Right kidney (tissue), 9 donors: ENCODE measurements around the gene DDX47.

Experiments used
- DNase-seq: peaks from one replicate; pipeline ENCODE4 v3.0.0-alpha.2; 2016
- long read RNA-seq, 8 donors: transcript quantifications; one replicate each; lab custom pipeline, GENCODE V29; 2026

The DDX47 gene
- long read RNA-seq, donor 1, transcript DDX47-202 (12 exons, 1,817 nt), result major isoform, 25 of 47 reads
- long read RNA-seq, donor 1, partial matches to known transcripts, result 19 of 47 reads
- long read RNA-seq, donor 1, other reads (novel, unspliced or antisense), result 0 of 47 reads
- long read RNA-seq, donor 2, transcript DDX47-202 (12 exons, 1,817 nt), result major isoform, 17 of 18 reads
- long read RNA-seq, donor 2, partial matches to known transcripts, result 0 of 18 reads
- long read RNA-seq, donor 2, other reads (novel, unspliced or antisense), result 0 of 18 reads
- long read RNA-seq, donor 3, transcript DDX47-202 (12 exons, 1,817 nt), result major isoform, 10 of 10 reads
- long read RNA-seq, donor 3, partial matches to known transcripts, result 0 of 10 reads
- long read RNA-seq, donor 3, other reads (novel, unspliced or antisense), result 0 of 10 reads
- long read RNA-seq, donor 4, transcript DDX47-202 (12 exons, 1,817 nt), result major isoform, 18 of 33 reads
- long read RNA-seq, donor 4, partial matches to known transcripts, result 15 of 33 reads
- long read RNA-seq, donor 4, other reads (novel, unspliced or antisense), result 0 of 33 reads
- long read RNA-seq, donor 5, transcript DDX47-202 (12 exons, 1,817 nt), result major isoform, 19 of 24 reads
- long read RNA-seq, donor 5, partial matches to known transcripts, result 5 of 24 reads
- long read RNA-seq, donor 5, other reads (novel, unspliced or antisense), result 0 of 24 reads
- long read RNA-seq, donor 6, transcript DDX47-202 (12 exons, 1,817 nt), result major isoform, 9 of 27 reads
- long read RNA-seq, donor 6, partial matches to known transcripts, result 16 of 27 reads
- long read RNA-seq, donor 6, other reads (novel, unspliced or antisense), result 0 of 27 reads
- long read RNA-seq, donor 7, transcript DDX47-202 (12 exons, 1,817 nt), result major isoform, 36 of 38 reads
- long read RNA-seq, donor 7, partial matches to known transcripts, result 0 of 38 reads
- long read RNA-seq, donor 7, other reads (novel, unspliced or antisense), result 0 of 38 reads
- long read RNA-seq, donor 8, transcript DDX47-202 (12 exons, 1,817 nt), result major isoform, 20 of 23 reads
- long read RNA-seq, donor 8, partial matches to known transcripts, result 0 of 23 reads
- long read RNA-seq, donor 8, other reads (novel, unspliced or antisense), result 0 of 23 reads

- peak; percentile 83 for DNase-seq
Measured at GRCh38 chr12:12813120-12814101, at the start of gene DDX47. TSS of gene DDX47 (plus strand) at chr12:12813346. CDS start at chr12:12813368, 22 bp downstream.

- DNase-seq, result no peak
Measured at GRCh38 chr12:12764824-12765223, 48.3 kb upstream of the DDX47 start.

GRCh38 chr12:12770262-12770661, 42.9 kb upstream of the DDX47 start:
- no peak for DNase-seq

- no peak for DNase-seq
Measured at GRCh38 chr12:12774791-12775190, 38.4 kb upstream of the DDX47 start.

GRCh38 chr12:12776261-12776660, 36.9 kb upstream of the DDX47 start:
- no peak for DNase-seq

- no peak for DNase-seq
Measured at GRCh38 chr12:12777092-12777491, 36.1 kb upstream of the DDX47 start.

DNA sequence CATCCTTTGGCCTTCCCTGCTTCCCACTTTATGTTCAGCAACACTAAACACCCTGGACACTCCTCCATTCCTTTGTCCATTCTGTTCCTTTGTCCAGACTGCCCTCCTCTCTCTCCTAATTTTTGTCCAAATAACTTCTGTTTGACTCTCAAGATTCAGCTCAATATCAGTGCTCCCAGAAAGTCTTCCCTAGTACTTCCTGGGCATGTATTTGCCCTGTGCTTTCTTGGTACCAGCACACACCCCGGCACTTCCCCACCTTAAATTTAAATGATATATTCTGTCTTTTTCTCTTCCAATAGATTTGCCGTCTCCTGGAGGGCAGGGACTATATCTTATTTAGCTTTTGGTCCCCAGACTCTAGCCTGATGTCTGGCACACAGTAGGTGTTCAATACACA, 34.1 kb upstream of the DDX47 start:
- no peak for DNase-seq

GRCh38 chr12:12779529-12779928, 33.6 kb upstream of the DDX47 start:
- no peak for DNase-seq

DNA sequence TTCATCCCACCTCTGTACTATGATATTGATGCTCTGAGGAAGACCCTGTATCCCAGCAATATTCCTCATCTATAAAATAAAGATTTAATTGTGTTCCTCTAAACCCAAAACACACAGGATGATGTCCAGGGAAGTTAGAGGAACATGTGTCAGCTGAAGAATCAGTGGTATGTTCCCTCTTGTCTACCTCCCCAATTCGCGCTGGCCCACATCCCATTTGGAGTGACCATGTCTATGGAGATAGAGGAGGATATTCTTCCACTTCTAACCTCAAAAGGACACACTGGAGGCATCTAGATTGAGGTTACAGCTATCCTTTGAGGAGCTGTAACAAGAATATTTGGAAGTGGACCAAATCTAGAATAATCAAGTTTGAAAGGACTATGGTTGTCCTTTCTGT, 29.0 kb upstream of the DDX47 start:
- no peak for DNase-seq

GRCh38 chr12:12784911-12785814, 28.0 kb upstream of the DDX47 start, which contains the start of gene APOLD1:
TSS of gene APOLD1 (plus strand) at chr12:12785659. CDS start at chr12:12785692, 33 bp downstream.
- DNase-seq, result no peak

DNA sequence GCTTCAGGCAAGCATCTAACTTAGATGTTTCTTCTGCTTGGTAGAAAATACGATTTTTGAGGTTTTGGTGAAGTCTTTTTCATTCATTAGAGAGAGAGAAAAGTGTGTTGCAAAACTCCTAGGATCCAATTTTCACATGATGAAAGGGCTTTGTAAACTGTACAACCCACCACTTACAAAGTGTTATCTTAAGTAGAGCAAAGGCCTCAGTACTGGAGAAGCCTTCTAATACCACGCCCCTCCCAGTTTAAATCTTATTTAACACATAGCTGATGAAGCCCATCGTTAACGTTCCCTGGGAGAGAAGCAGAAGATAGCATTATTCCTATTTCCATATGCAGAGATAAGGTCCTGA, 26.8 kb upstream of the DDX47 start:
- no peak for DNase-seq

DNA sequence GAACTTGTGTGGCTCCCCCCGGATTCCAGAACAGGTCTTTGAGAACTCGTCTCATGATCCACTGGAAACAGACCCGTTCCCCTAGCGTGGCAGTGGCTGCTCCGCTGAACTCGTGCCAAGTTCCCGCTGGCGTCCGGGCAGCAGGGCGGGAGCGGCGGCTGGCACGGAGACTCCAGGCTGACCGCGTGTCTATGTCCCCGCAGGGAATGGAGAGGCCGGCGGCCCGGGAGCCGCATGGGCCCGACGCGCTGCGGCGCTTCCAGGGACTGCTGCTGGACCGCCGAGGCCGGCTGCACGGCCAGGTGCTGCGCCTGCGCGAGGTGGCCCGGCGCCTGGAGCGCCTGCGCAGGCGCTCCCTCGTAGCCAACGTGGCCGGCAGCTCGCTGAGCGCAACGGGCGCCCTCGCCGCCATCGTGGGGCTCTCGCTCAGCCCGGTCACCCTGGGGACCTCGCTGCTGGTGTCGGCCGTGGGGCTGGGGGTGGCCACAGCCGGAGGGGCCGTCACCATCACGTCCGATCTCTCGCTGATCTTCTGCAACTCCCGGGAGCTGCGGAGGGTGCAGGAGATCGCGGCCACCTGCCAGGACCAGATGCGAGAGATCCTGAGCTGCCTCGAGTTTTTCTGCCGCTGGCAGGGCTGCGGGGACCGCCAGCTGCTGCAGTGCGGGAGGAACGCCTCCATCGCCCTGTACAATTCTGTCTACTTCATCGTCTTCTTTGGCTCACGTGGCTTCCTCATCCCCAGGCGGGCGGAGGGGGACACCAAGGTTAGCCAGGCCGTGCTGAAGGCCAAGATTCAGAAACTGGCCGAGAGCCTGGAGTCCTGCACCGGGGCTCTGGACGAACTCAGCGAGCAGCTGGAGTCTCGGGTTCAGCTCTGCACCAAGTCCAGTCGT, 26.2 kb upstream of the DDX47 start:
- DNase-seq, result peak; percentile 96

GRCh38 chr12:12788131-12788530, 25.0 kb upstream of the DDX47 start:
- DNase-seq, result no peak

GRCh38 chr12:12788675-12789368, 24.3 kb upstream of the DDX47 start:
- DNase-seq, result peak; percentile 51

GRCh38 chr12:12790956-12791355, 22.2 kb upstream of the DDX47 start:
- DNase-seq, result no peak

DNA sequence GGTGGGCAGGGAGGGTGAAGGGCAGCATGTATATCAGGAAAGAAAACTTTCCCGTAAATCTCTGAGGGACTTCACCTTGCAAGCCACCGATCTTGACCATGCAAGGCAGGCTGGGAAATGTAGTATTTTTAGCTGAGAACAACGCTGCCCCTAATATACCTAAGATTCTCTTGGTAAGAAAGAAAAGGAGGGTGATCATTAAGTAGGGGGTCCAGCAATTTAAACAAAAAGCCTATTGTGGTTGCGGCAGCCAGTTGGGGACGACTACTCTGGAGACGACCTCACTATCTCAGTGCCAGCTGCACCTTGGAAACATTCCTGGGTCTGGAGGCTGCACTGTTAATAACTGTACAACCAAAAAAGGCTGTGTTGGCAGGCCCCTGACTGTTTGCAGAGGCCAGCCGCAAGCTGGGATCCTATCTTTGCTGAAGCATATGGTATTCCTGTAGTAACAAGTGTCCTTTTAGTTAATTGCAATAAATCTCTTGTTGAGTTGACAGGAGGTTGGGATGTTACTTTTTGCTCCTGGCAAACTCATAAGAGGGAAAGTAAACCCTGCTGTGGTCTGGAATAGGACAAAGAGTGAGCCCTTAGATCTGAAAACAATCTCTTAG, 21.3 kb upstream of the DDX47 start:
- peak; percentile 45 for DNase-seq

DNA sequence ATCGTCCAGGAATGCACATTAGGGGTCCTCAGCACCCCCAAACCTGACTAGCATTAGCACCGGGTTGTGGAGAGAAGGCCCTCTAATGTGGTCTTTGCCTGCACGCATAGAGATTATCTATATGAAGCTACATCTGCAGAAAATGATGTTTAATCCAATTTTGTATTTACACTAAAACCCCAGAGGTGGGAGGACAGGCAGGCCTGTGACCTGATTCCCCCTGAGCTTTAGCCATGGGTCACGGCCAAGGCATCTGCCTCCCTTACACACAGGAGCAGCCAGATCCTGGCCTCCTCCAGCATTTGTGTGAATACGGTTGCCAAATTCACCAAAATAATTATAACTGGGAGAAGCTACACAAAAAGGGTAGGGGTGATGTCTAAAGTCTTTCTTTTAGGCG, 20.7 kb upstream of the DDX47 start:
- no peak for DNase-seq

DNA sequence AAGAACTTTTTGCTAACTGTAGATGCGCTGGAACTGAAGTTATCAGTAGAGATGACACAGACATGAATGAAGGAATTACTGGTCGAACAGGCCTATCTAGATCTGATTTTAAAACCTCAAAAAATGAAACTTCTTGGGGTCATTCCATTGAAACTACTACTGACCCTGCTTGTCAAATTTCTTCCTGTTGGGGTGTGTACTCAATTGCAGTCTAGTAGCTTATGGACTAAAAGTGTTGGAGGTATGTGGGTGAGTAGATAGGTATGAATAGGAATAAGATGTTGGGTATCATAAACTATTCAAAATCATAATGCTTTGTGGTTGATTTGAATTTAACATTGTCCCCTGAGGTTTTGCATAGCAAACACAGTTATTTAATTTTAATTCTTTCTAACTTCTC, 18.5 kb upstream of the DDX47 start:
- no peak for DNase-seq
